Measurements from ENCODE around the gene FUT9.

The FUT9 gene

GRCh38 chr6:96157018-96157565, 141.3 kb downstream of the FUT9 start:
- DNase-seq (ENCODE audit: low read depth) = no peak
- no peak overlapping the region for H3K4me3 ChIP-seq (ENCODE audit: low read depth, low read length)

GRCh38 chr6:96162711-96163120, 146.9 kb downstream of the FUT9 start:
- DNase-seq (ENCODE audit: low read depth) = no peak
- no peak overlapping the region for H3K4me3 ChIP-seq (ENCODE audit: low read depth, low read length)

- no peak overlapping the region for H3K4me3 ChIP-seq (ENCODE audit: low read depth, low read length)
- no peak for DNase-seq (ENCODE audit: low read depth)
Observed at GRCh38 chr6:96164802-96165201, 149.0 kb downstream of the FUT9 start.

- no peak overlapping the region for H3K4me3 ChIP-seq (ENCODE audit: low read depth, low read length)
Observed at GRCh38 chr6:96171112-96171511, 155.3 kb downstream of the FUT9 start.

GRCh38 chr6:96184798-96185197, 169.0 kb downstream of the FUT9 start:
- no peak overlapping the region for H3K4me3 ChIP-seq (ENCODE audit: low read depth, low read length)
- no peak for DNase-seq (ENCODE audit: low read depth)

More at GRCh38 chr6:96171112-96171511, 155.3 kb downstream of the FUT9 start:
- no peak for DNase-seq (ENCODE audit: low read depth)

GRCh38 chr6:96186094-96186493, 170.3 kb downstream of the FUT9 start:
- no peak for DNase-seq (ENCODE audit: low read depth)
- no peak overlapping the region for H3K4me3 ChIP-seq (ENCODE audit: low read depth, low read length)

GRCh38 chr6:96186516-96187195, 170.9 kb downstream of the FUT9 start:
- no peak overlapping the region for H3K4me3 ChIP-seq (ENCODE audit: low read depth, low read length)
- DNase-seq (ENCODE audit: low read depth) = no peak

- DNase-seq (ENCODE audit: low read depth) = no peak
- H3K4me3 ChIP-seq (ENCODE audit: low read depth, low read length) = no peak overlapping the region
Observed at GRCh38 chr6:96194675-96195074, 178.9 kb downstream of the FUT9 start.

GRCh38 chr6:96195272-96195671, 179.5 kb downstream of the FUT9 start:
- no peak for DNase-seq (ENCODE audit: low read depth)
- H3K4me3 ChIP-seq (ENCODE audit: low read depth, low read length) = no peak overlapping the region

GRCh38 chr6:96196633-96197032, 180.9 kb downstream of the FUT9 start:
- DNase-seq (ENCODE audit: low read depth) = no peak
- no peak overlapping the region for H3K4me3 ChIP-seq (ENCODE audit: low read depth, low read length)

- no peak for DNase-seq (ENCODE audit: low read depth)
- H3K4me3 ChIP-seq (ENCODE audit: low read depth, low read length) = no peak overlapping the region
Observed at GRCh38 chr6:96197241-96197640, 181.5 kb downstream of the FUT9 start.

- H3K4me3 ChIP-seq (ENCODE audit: low read depth, low read length) = no peak overlapping the region
- no peak for DNase-seq (ENCODE audit: low read depth)
Observed at GRCh38 chr6:96202571-96202970, 186.8 kb downstream of the FUT9 start.

GRCh38 chr6:96211341-96211740, 195.6 kb downstream of the FUT9 start:
- H3K4me3 ChIP-seq (ENCODE audit: low read depth, low read length) = no peak overlapping the region
- no peak for DNase-seq (ENCODE audit: low read depth)

GRCh38 chr6:96212066-96212465, 196.3 kb downstream of the FUT9 start:
- no peak overlapping the region for H3K4me3 ChIP-seq (ENCODE audit: low read depth, low read length)
- DNase-seq (ENCODE audit: low read depth) = no peak

GRCh38 chr6:96213784-96214183, 198.0 kb downstream of the FUT9 start:
- no peak overlapping the region for H3K4me3 ChIP-seq (ENCODE audit: low read depth, low read length)
- no peak for DNase-seq (ENCODE audit: low read depth)

- DNase-seq (ENCODE audit: low read depth) = no peak
- no peak overlapping the region for H3K4me3 ChIP-seq (ENCODE audit: low read depth, low read length)
Observed at GRCh38 chr6:96223695-96224094, 207.9 kb downstream of the FUT9 start.

- no peak for DNase-seq (ENCODE audit: low read depth)
- H3K4me3 ChIP-seq (ENCODE audit: low read depth, low read length) = no peak overlapping the region
Observed at GRCh38 chr6:96227135-96227534, 211.4 kb downstream of the FUT9 start.

GRCh38 chr6:96234444-96234843, 218.7 kb downstream of the FUT9 start:
- no peak for DNase-seq (ENCODE audit: low read depth)
- H3K4me3 ChIP-seq (ENCODE audit: low read depth, low read length) = no peak overlapping the region

GRCh38 chr6:96235927-96236326, 220.2 kb downstream of the FUT9 start:
- no peak overlapping the region for H3K4me3 ChIP-seq (ENCODE audit: low read depth, low read length)
- DNase-seq (ENCODE audit: low read depth) = no peak

GRCh38 chr6:96236471-96236870, 220.7 kb downstream of the FUT9 start:
- DNase-seq (ENCODE audit: low read depth) = no peak
- no peak overlapping the region for H3K4me3 ChIP-seq (ENCODE audit: low read depth, low read length)

GRCh38 chr6:96237638-96238347, 222.0 kb downstream of the FUT9 start:
- no peak overlapping the region for H3K4me3 ChIP-seq (ENCODE audit: low read depth, low read length)
- no peak for DNase-seq (ENCODE audit: low read depth)
